PC-3 (cell line): ENCODE data around the gene HTR4. TPM values are rescaled to one million over a fixed set of nuclear protein-coding genes. Genes with fewer than 3 reads are reported as not detected.

Experiments
- ATAC-seq: fragments of 200-7000 bp; cut with Tn5 transposase; 2 replicates; pipeline ENCODE4 v1.9.1; 2020; ENCODE audit warnings: mild to moderate bottlenecking, moderate library complexity
- BruUV-seq: library from RNA; stranded (reverse); fragments of 400-500 nt; replicated peaks from 2 replicates; lab custom pipeline; 2021; lab: Mats Ljungman, UMichigan
- CTCF ChIA-PET: fragments of 300-600 bp; sonication (Branson Sonifier 250); formaldehyde crosslinking; loops from one replicate; lab custom pipeline; 2022; ENCODE audit warnings: antibody characterized with exemption; lab: Charles Lee
- POLR2A ChIA-PET: fragments of 300-600 bp; sonication (Branson Sonifier 250); formaldehyde crosslinking; loops from one replicate; lab custom pipeline; 2022; ENCODE audit warnings: antibody characterized with exemption; ENCODE audit not compliant: unreplicated experiment; lab: Charles Lee
- DNase-seq: peaks from one replicate; pipeline ENCODE4 v3.0.0-alpha.2; 2015
- H2AFZ ChIP-seq: fragments of 300-600 bp; sonication (generic); 2 replicates; pipeline ENCODE4 v1.6.0; 2016; ENCODE audit warnings: antibody characterized with exemption, low read length
- H3F3A ChIP-seq: fragments of 300-600 bp; sonication (generic); one replicate; pipeline ENCODE4 v1.6.0; 2017; ENCODE audit warnings: antibody characterized with exemption, low read length, control low read depth, mild to moderate bottlenecking; ENCODE audit not compliant: unreplicated experiment
- H3K27ac ChIP-seq: fragments of 300-600 bp; sonication (generic); 2 replicates; pipeline ENCODE4 v1.5.1; 2016; ENCODE audit warnings: mild to moderate bottlenecking, low read length
- H3K27me3 ChIP-seq: fragments of 300-600 bp; sonication (generic); 2 replicates; pipeline ENCODE4 v1.6.1; 2016; ENCODE audit warnings: low read length, mixed read lengths
- H3K36me3 ChIP-seq: fragments of 300-600 bp; sonication (generic); 2 replicates; pipeline ENCODE4 v1.6.1; 2016; ENCODE audit warnings: low read depth, mixed run types, low read length, mixed read lengths
- H3K4me1 ChIP-seq: fragments of 300-600 bp; sonication (generic); 2 replicates; pipeline ENCODE4 v1.5.1; 2016; ENCODE audit warnings: low read length; ENCODE audit not compliant: insufficient read depth
- H3K4me2 ChIP-seq: fragments of 300-600 bp; sonication (generic); 2 replicates; pipeline ENCODE4 v1.6.0; 2016; ENCODE audit warnings: low read length
- H3K4me3 ChIP-seq: fragments of 300-600 bp; sonication (generic); 2 replicates; pipeline ENCODE4 v1.5.1; 2016; ENCODE audit warnings: mild to moderate bottlenecking, low read length, mixed read lengths
- H3K79me2 ChIP-seq: fragments of 300-600 bp; sonication (generic); 2 replicates; pipeline ENCODE4 v1.6.1; 2017; ENCODE audit warnings: low read length, mixed read lengths
- H3K9ac ChIP-seq: fragments of 300-600 bp; sonication (generic); 2 replicates; pipeline ENCODE4 v1.6.0; 2016; ENCODE audit warnings: mild to moderate bottlenecking, low read length
- H3K9me2 ChIP-seq: fragments of 300-600 bp; sonication (generic); replicated peaks from 2 replicates; pipeline ENCODE4 v1.6.1; 2016; ENCODE audit warnings: mixed run types, low read length, mixed read lengths
- H3K9me3 ChIP-seq: fragments of 300-600 bp; sonication (generic); 2 replicates; pipeline ENCODE4 v1.6.1; 2016; ENCODE audit warnings: low read length, mixed read lengths
- H4K20me1 ChIP-seq: fragments of 300-600 bp; sonication (generic); 2 replicates; pipeline ENCODE4 v1.6.1; 2016; ENCODE audit warnings: low read length, mixed read lengths
- CTCF ChIP-seq: fragments of 300-600 bp; sonication (generic); conservative IDR thresholded peaks from 2 replicates; pipeline ENCODE4 v1.5.1; 2017; ENCODE audit warnings: antibody characterized with exemption, low read depth, mild to moderate bottlenecking, low read length
- EZH2 ChIP-seq: fragments of 300-600 bp; sonication (generic); IDR thresholded peaks from one replicate; pipeline ENCODE4 v1.6.1; 2017; ENCODE audit warnings: antibody characterized with exemption, mild to moderate bottlenecking, low read length; ENCODE audit not compliant: unreplicated experiment
- EZH2phosphoT487 ChIP-seq: fragments of 300-600 bp; sonication (generic); IDR thresholded peaks from 2 replicates; pipeline ENCODE4 v1.6.1; 2018; ENCODE audit warnings: mild to moderate bottlenecking, antibody characterized with exemption, low read length, borderline replicate concordance
- intact Hi-C: fragments of 100-400 bp; cut with micrococcal nuclease; formaldehyde crosslinking; loops from 2 replicates; pipeline ENCODE4 v1.9.0; 2023
- total RNA-seq: library from RNA; depleted of rRNA; stranded (reverse); fragments of >200 nt; gene quantifications from 2 replicates; pipeline ENCODE4 v1.2.3, GENCODE V29; 2014

Gene HTR4
- total RNA-seq, 1 experiment from 2014 or later, result not detected

- no TSS peak for BruUV-seq
- Histone ChIP-seq H3K4me2 (no peak overlapping the region), H3K36me3 (no peaks in the 10 kb centered on the region), H3K9ac (no peak overlapping the region), H3K9me3 (peaks cover 5% of the 10 kb centered on the region; the same call in 1 of the 2 replicates), H3K27me3 (peaks cover 76% of the 10 kb centered on the region), H2AFZ (no peak overlapping the region), H3K4me3 (no peak overlapping the region), H4K20me1 (no peaks in the 10 kb centered on the region), H3K9me2 (no peaks in the 10 kb centered on the region), H3K79me2 (no peaks in the 10 kb centered on the region), H3K27ac (no peak overlapping the region), H3F3A (no peaks in the 10 kb centered on the region), H3K4me1 (no peaks in the 10 kb centered on the region)
- no peak for DNase-seq
- ATAC-seq, result no peak; the same call in 1 of the 2 replicates
- ChIA-PET CTCF (no interaction called here), POLR2A (no interaction called here)
- intact Hi-C loops, result no loop called here
- TF ChIP-seq EZH2phosphoT487, result no peak
- no peak for TF ChIP-seq CTCF
- TF ChIP-seq EZH2, result no peak
These were observed 113.7 kb downstream of the HTR4 start for GRCh38 chr5:148540647-148541046.

GRCh38 chr5:148539851-148540250, 114.5 kb downstream of the HTR4 start:
- no TSS peak for BruUV-seq
- H3K36me3 ChIP-seq, result no peaks in the 10 kb centered on the region
- peaks cover 5% of the 10 kb centered on the region; the same call in 1 of the 2 replicates for H3K9me3 ChIP-seq
- peaks cover 68% of the 10 kb centered on the region for H3K27me3 ChIP-seq
- no peak for TF ChIP-seq EZH2phosphoT487
- TF ChIP-seq CTCF, result no peak
- TF ChIP-seq EZH2, result no peak
- H4K20me1 ChIP-seq, result no peaks in the 10 kb centered on the region
- POLR2A ChIA-PET, result no interaction called here
- intact Hi-C loops, result no loop called here
- H3K27ac ChIP-seq, result no peak overlapping the region
- H2AFZ ChIP-seq, result no peak overlapping the region
- H3K9ac ChIP-seq, result no peak overlapping the region
- no peaks in the 10 kb centered on the region for H3K79me2 ChIP-seq
- H3K4me2 ChIP-seq, result no peak overlapping the region
- H3K4me3 ChIP-seq, result no peak overlapping the region
- CTCF ChIA-PET, result no interaction called here
- H3K4me1 ChIP-seq, result no peaks in the 10 kb centered on the region
- ATAC-seq, result no peak
- no peaks in the 10 kb centered on the region for H3K9me2 ChIP-seq
- no peaks in the 10 kb centered on the region for H3F3A ChIP-seq
- no peak for DNase-seq

- intact Hi-C loops, result no loop called here
- no peak overlapping the region for H3K4me2 ChIP-seq
- BruUV-seq, result no TSS peak
These were observed 119.1 kb downstream of the HTR4 start for GRCh38 chr5:148535190-148535589.

More at GRCh38 chr5:148535190-148535589, 119.1 kb downstream of the HTR4 start:
- ChIA-PET POLR2A (no interaction called here), CTCF (no interaction called here)
- no peak overlapping the region for H3K9ac ChIP-seq
- H2AFZ ChIP-seq, result no peak overlapping the region
- H3K9me3 ChIP-seq, result peaks cover 9% of the 10 kb centered on the region; the same call in 1 of the 2 replicates
- H3K4me3 ChIP-seq, result no peak overlapping the region
- H3K36me3 ChIP-seq, result no peaks in the 10 kb centered on the region
- no peak overlapping the region for H3K27ac ChIP-seq
- H4K20me1 ChIP-seq, result no peaks in the 10 kb centered on the region
- no peaks in the 10 kb centered on the region for H3K4me1 ChIP-seq
- H3K9me2 ChIP-seq, result no peaks in the 10 kb centered on the region
- ATAC-seq (no peak), DNase-seq (no peak)
- no peaks in the 10 kb centered on the region for H3F3A ChIP-seq
- no peaks in the 10 kb centered on the region for H3K79me2 ChIP-seq
- H3K27me3 ChIP-seq, result peaks cover 34% of the 10 kb centered on the region
- TF ChIP-seq CTCF, result no peak
- no peak for TF ChIP-seq EZH2
